Mesothelial cell of epicardium (in vitro differentiated cells): ENCODE measurements around the gene INF2. TPM values are rescaled to one million over a fixed set of nuclear protein-coding genes. Genes with fewer than 3 reads are reported as not detected.

Experiments used
- DNase-seq, 2 experiments: peaks; one replicate each; pipeline ENCODE4 v3.0.0; 2021; ENCODE audit warnings: low spot score in 2 of 2; ENCODE audit not compliant: unreplicated experiment in 2 of 2
- H3K27ac Mint-ChIP-seq: 2 replicates; pipeline ENCODE4 v1.8.0; 2021; ENCODE audit warnings: mixed read lengths
- H3K27me3 Mint-ChIP-seq: 2 replicates; pipeline ENCODE4 v1.8.0; 2021; ENCODE audit warnings: low read depth, mixed read lengths
- H3K36me3 Mint-ChIP-seq: 2 replicates; pipeline ENCODE4 v1.8.0; 2021; ENCODE audit warnings: mixed read lengths
- H3K4me1 Mint-ChIP-seq: 2 replicates; pipeline ENCODE4 v1.8.0; 2021; ENCODE audit warnings: mixed read lengths
- H3K4me3 Mint-ChIP-seq: 2 replicates; pipeline ENCODE4 v1.8.0; 2021; ENCODE audit warnings: mild to moderate bottlenecking, moderate library complexity, mixed read lengths
- H3K9me3 Mint-ChIP-seq: 2 replicates; pipeline ENCODE4 v1.8.0; 2021; ENCODE audit warnings: mixed read lengths
- CTCF ChIP-seq: fragments of 200-600 bp; sonication (generic); IDR thresholded peaks from one replicate; pipeline ENCODE4 v1.5.0; 2021; ENCODE audit warnings: antibody characterized with exemption; ENCODE audit not compliant: unreplicated experiment
- total RNA-seq: library from RNA; stranded (reverse); gene quantifications from 3 replicates; pipeline ENCODE4 v1.2.1, GENCODE V29; 2021

The INF2 gene
- total RNA-seq, 1 donor from 2014 or later, result 92.8 TPM

GRCh38 chr14:104708606-104709268 lies 19.3 kb downstream of the INF2 start:
- TF ChIP-seq CTCF, result peak; percentile 96
- peak; percentile 64 to 86 for DNase-seq
- Mint-ChIP-seq H3K27me3 (no peaks in the 10 kb centered on the region), H3K4me1 (peaks cover 2% of the 10 kb centered on the region), H3K27ac (no peak overlapping the region), H3K9me3 (no peaks in the 10 kb centered on the region), H3K36me3 (peaks cover 11% of the 10 kb centered on the region), H3K4me3 (no peak overlapping the region)

- Mint-ChIP-seq H3K4me3 (no peak overlapping the region), H3K27me3 (no peaks in the 10 kb centered on the region), H3K36me3 (peaks cover 4% of the 10 kb centered on the region), H3K4me1 (peaks cover 2% of the 10 kb centered on the region), H3K27ac (no peak overlapping the region), H3K9me3 (no peaks in the 10 kb centered on the region)
- DNase-seq, result no peak
- no peak for TF ChIP-seq CTCF
Observed at GRCh38 chr14:104709387-104710039, 20.1 kb downstream of the INF2 start.

GRCh38 chr14:104710071-104710735 lies 20.8 kb downstream of the INF2 start:
- Mint-ChIP-seq H3K4me3 (no peak overlapping the region), H3K9me3 (no peaks in the 10 kb centered on the region), H3K4me1 (peaks cover 2% of the 10 kb centered on the region), H3K27me3 (no peaks in the 10 kb centered on the region), H3K36me3 (no peaks in the 10 kb centered on the region), H3K27ac (no peak overlapping the region)
- TF ChIP-seq CTCF, result no peak
- DNase-seq, result no peak

- Mint-ChIP-seq H3K4me1 (peaks cover 2% of the 10 kb centered on the region), H3K27me3 (no peaks in the 10 kb centered on the region), H3K4me3 (no peak overlapping the region), H3K9me3 (no peaks in the 10 kb centered on the region), H3K36me3 (peaks cover 13% of the 10 kb centered on the region), H3K27ac (no peak overlapping the region)
- no peak for TF ChIP-seq CTCF
- DNase-seq, result no peak
Observed at GRCh38 chr14:104712881-104713734, 23.7 kb downstream of the INF2 start.

GRCh38 chr14:104714066-104714465 lies 24.6 kb downstream of the INF2 start:
- Mint-ChIP-seq H3K36me3 (peaks cover 13% of the 10 kb centered on the region), H3K9me3 (no peaks in the 10 kb centered on the region), H3K4me3 (no peak overlapping the region), H3K27me3 (no peaks in the 10 kb centered on the region), H3K27ac (no peak overlapping the region), H3K4me1 (no peaks in the 10 kb centered on the region)
- TF ChIP-seq CTCF, result no peak
- no peak for DNase-seq
